BLaER1 treated with 17β-estradiol and CSF1 and Interleukin-3, amounts not matched to agents 10 nM and 100 nM (cell line): Measurements from ENCODE around the gene CDC25B.
"Not testable (repeated sequence)": the region's sequence is repeated elsewhere in the genome, so short reads cannot be mapped to it uniquely, and the experiment has no call there.

Experiments used
- H3K27ac ChIP-seq, 11 experiments: shearing (Covaris generic); formaldehyde crosslinking; 2 replicates each; pipeline ENCODE4 v1.8.1; 2022
- H3K27me3 ChIP-seq, 11 experiments: shearing (Covaris generic); formaldehyde crosslinking; 2 replicates each; pipeline ENCODE4 v1.8.1; 2022
- H3K36me3 ChIP-seq, 11 experiments: shearing (Covaris generic); formaldehyde crosslinking; 2 replicates each; pipeline ENCODE4 v1.8.1; 2022
- H3K4me1 ChIP-seq, 10 experiments: shearing (Covaris generic); formaldehyde crosslinking; 2 replicates each; pipeline ENCODE4 v1.8.1; 2022
- H3K4me2 ChIP-seq, 11 experiments: shearing (Covaris generic); formaldehyde crosslinking; 2 replicates each; pipeline ENCODE4 v1.8.1; 2022
- H3K4me3 ChIP-seq, 10 experiments: shearing (Covaris generic); formaldehyde crosslinking; 2 replicates each; pipeline ENCODE4 v1.8.1; 2022
- H3K9ac ChIP-seq, 11 experiments: shearing (Covaris generic); formaldehyde crosslinking; 2 replicates each; pipeline ENCODE4 v1.8.1; 2022
- H3K9me3 ChIP-seq, 11 experiments: shearing (Covaris generic); formaldehyde crosslinking; replicated peaks in 1 of 11; 2 replicates each; pipeline ENCODE4 v1.8.1; 2022
- H4K20me1 ChIP-seq, 11 experiments: shearing (Covaris generic); formaldehyde crosslinking; 2 replicates each; pipeline ENCODE4 v1.8.1; 2022
- Cebpa-rat ChIP-seq, 11 experiments: shearing (Covaris generic); IDR thresholded peaks; 2 replicates each; pipeline ENCODE4 v1.8.1; 2022

Gene CDC25B

GRCh38 chr20:3826420-3826819, 30.3 kb downstream of the CDC25B start:
- TF ChIP-seq Cebpa-rat (IDR thresholded peaks at IDR 0.05): no peak
- H3K4me1 ChIP-seq: peaks cover 30 to 57% (median 39%) of the 10 kb centered on the region in 10 experiments
- H3K4me3 ChIP-seq: peak overlapping the region in 6 of 10 experiments; percentile 8 to 47 (median 24); a peak in 5 of 20 replicates
- no peaks in the 10 kb centered on the region for H4K20me1 ChIP-seq
- peak overlapping the region; percentile 73 to 97 (median 83) for H3K4me2 ChIP-seq
- peaks cover 25 to 53% (median 33%) of the 10 kb centered on the region in 11 experiments for H3K36me3 ChIP-seq
- no peaks in the 10 kb centered on the region for H3K27me3 ChIP-seq
- H3K9me3 ChIP-seq: no peaks in the 10 kb centered on the region
- peak overlapping the region in 9 of 11 experiments; percentile 10 to 79 (median 64); a peak in 17 of 22 replicates for H3K27ac ChIP-seq
- peak overlapping the region in 10 of 11 experiments; percentile 19 to 70 (median 42); a peak in 12 of 22 replicates for H3K9ac ChIP-seq

DNA sequence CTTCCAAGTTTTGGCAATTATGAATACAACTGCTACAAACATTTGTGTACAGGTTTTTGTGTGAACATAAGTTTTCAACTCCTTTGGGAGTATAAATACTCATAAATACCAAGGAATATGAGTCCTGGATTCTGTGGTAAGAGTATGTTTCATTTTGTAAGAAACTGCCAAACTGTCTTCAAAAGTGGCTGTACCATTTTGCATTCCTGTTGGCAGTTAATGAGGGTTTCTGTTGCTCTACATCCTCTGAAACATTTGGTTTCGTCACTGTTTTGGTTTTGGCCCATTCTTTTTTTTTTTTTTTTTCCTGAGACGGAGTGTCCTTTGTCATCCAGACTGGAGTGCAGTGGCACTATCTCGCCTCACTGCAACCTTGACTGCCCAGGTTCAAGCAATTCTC, 32.7 kb downstream of the CDC25B start:
- Histone ChIP-seq H3K27me3 (no peaks in the 10 kb centered on the region), H3K4me3 (no peak overlapping the region), H3K9ac (no peak overlapping the region), H3K4me1 (peaks cover 23 to 49% (median 34%) of the 10 kb centered on the region in 10 experiments), H3K4me2 (peak overlapping the region in 1 of 11 experiments; percentile 26; a peak in 4 of 22 replicates), H3K36me3 (peaks cover 9 to 33% (median 15%) of the 10 kb centered on the region in 11 experiments; a peak in 21 of 22 replicates), H4K20me1 (no peaks in the 10 kb centered on the region), H3K9me3 (0 out of 22 replicates have a peak, but pooled peaks cover 0 to 3% (median 0%) of the 10 kb centered on the region in 11 experiments), H3K27ac (no peak overlapping the region)
- no peak for TF ChIP-seq Cebpa-rat (IDR thresholded peaks at IDR 0.05)

GRCh38 chr20:3829891-3830290, 33.8 kb downstream of the CDC25B start:
- H3K4me1 ChIP-seq: peaks cover 23 to 47% (median 34%) of the 10 kb centered on the region in 10 experiments
- not testable (repeated sequence) for H3K9me3 ChIP-seq, H3K27me3 ChIP-seq, H3K4me3 ChIP-seq, H3K9ac ChIP-seq, H3K27ac ChIP-seq, H3K4me2 ChIP-seq, H4K20me1 ChIP-seq
- H3K36me3 ChIP-seq: peaks cover 0 to 22% (median 5%) of the 10 kb centered on the region in 11 experiments; a peak in 13 of 22 replicates

- no peak overlapping the region for H3K4me3 ChIP-seq
- no peaks in the 10 kb centered on the region for H4K20me1 ChIP-seq
- no peak for TF ChIP-seq Cebpa-rat (IDR thresholded peaks at IDR 0.05)
- H3K36me3 ChIP-seq: peaks cover 0 to 9% (median 0%) of the 10 kb centered on the region in 11 experiments; a peak in 4 of 22 replicates
- H3K27ac ChIP-seq: peak overlapping the region in 5 of 11 experiments; percentile 85 to 98 (median 95); a peak in 8 of 22 replicates
- no peak overlapping the region for H3K9ac ChIP-seq
- H3K4me2 ChIP-seq: no peak overlapping the region
- H3K9me3 ChIP-seq: peaks cover 0 to 17% (median 7%) of the 10 kb centered on the region in 11 experiments; a peak in 7 of 22 replicates
- peaks cover 25 to 54% (median 42%) of the 10 kb centered on the region in 10 experiments for H3K4me1 ChIP-seq
- H3K27me3 ChIP-seq: no peaks in the 10 kb centered on the region
Measured at GRCh38 chr20:3836132-3836531, 40.0 kb downstream of the CDC25B start.

DNA sequence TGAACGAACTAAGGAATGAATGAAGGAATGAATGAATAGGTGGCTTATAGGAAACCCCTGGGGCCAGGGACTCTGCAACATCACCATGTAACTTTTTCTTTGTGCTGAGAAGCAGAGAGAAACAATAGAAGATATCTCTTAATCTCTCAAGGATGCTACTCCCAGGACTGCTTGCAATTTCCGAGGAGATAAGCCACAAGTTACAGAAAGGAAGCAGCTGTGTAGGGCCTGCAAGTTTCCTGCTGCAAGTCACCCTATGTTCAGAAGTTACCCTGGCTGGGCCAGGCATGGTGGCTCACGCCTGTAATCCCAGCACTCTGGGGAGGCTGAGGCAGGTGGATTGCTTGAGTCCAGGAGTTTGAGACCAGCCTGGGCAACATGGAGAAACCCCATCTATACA, 43.2 kb downstream of the CDC25B start:
- Histone ChIP-seq H3K4me2 (peak overlapping the region; percentile 59 to 84 (median 75)), H3K27ac (peak overlapping the region in 10 of 11 experiments; percentile 43 to 98 (median 91); a peak in 19 of 22 replicates)

DNA sequence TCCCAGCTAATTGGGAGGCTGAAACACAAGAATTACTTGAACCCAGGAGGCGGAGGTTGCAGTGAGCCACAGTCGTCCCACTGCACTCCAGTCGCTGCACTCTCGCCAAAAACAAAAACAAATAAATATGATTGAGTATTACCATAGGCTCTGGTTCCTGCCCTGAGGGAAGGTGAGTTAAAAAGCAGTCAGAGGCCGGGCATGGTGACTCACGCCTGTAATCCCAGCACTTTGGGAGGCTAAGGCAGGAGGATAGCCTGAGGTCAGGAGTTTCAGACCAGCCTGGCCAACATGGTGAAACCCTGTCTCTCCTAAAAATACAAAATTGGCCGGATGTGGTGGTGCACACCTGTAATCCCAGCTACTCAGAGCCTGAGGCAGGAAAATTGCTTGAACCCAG, 44.1 kb downstream of the CDC25B start:
- not testable (repeated sequence) for H3K27me3 ChIP-seq, H3K4me3 ChIP-seq, H3K36me3 ChIP-seq, H4K20me1 ChIP-seq
- H3K9me3 ChIP-seq: peaks cover 0 to 10% (median 7%) of the 10 kb centered on the region in 11 experiments; a peak in 7 of 22 replicates
- H3K4me2 ChIP-seq: peak overlapping the region; percentile 59 to 84 (median 75); a peak in 21 of 22 replicates
- peak overlapping the region in 9 of 11 experiments; percentile 42 to 83 (median 75); a peak in 15 of 22 replicates for H3K9ac ChIP-seq
- peak overlapping the region in 9 of 11 experiments; percentile 66 to 98 (median 95); a peak in 18 of 22 replicates for H3K27ac ChIP-seq
- peaks cover 34 to 80% (median 58%) of the 10 kb centered on the region in 10 experiments for H3K4me1 ChIP-seq

More for the DNA sequence above, 43.2 kb downstream of the CDC25B start:
- Histone ChIP-seq H3K9ac (peak overlapping the region in 9 of 11 experiments; percentile 42 to 83 (median 75); a peak in 18 of 22 replicates), H3K27me3 (no peaks in the 10 kb centered on the region), H3K4me1 (peaks cover 33 to 76% (median 58%) of the 10 kb centered on the region in 10 experiments), H3K4me3 (peak overlapping the region in 2 of 10 experiments; percentile 16 to 21; a peak in 2 of 20 replicates), H3K36me3 (peaks cover 0 to 9% (median 0%) of the 10 kb centered on the region in 11 experiments; a peak in 4 of 22 replicates), H4K20me1 (no peaks in the 10 kb centered on the region), H3K9me3 (peaks cover 0 to 10% (median 7%) of the 10 kb centered on the region in 11 experiments; a peak in 7 of 22 replicates)
- peak in 7 of 11 experiments; percentile 54 to 99 (median 89); a peak in 13 of 22 replicates for TF ChIP-seq Cebpa-rat (IDR thresholded peaks at IDR 0.05)

GRCh38 chr20:3842348-3842930, 46.3 kb downstream of the CDC25B start:
- H3K27ac ChIP-seq: peak overlapping the region in 8 of 11 experiments; percentile 14 to 95 (median 56); a peak in 16 of 22 replicates
- H3K4me1 ChIP-seq: peaks cover 44 to 84% (median 70%) of the 10 kb centered on the region in 10 experiments
- peak overlapping the region in 9 of 11 experiments; percentile 30 to 64 (median 50); a peak in 16 of 22 replicates for H3K4me2 ChIP-seq

DNA sequence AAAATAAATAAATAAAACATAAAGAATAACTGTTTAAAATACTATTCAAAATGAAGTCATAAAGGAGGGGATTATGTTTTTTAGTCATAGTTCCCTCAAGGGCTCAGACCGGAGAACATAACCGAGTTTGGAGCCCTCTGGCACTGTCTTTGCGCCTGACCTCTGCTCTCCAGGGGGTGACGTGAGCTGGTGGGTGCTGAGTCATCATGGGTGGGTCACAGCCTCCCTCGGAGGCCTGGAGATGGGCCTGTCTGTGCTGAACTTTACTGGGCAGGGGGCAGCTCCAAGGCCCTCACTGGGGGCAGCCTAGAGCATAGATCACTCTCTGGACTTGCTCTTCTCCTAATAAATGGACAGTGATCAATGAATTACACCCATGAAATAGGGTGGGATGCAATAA, 47.4 kb downstream of the CDC25B start:
- no peaks in the 10 kb centered on the region for H3K27me3 ChIP-seq
- peaks cover 3 to 15% (median 11%) of the 10 kb centered on the region in 11 experiments; a peak in 13 of 22 replicates for H4K20me1 ChIP-seq
- peak overlapping the region in 7 of 11 experiments; percentile 35 to 64 (median 54); a peak in 10 of 22 replicates for H3K4me2 ChIP-seq
- H3K27ac ChIP-seq: peak overlapping the region in 8 of 11 experiments; percentile 14 to 95 (median 56); a peak in 11 of 22 replicates
- TF ChIP-seq Cebpa-rat (IDR thresholded peaks at IDR 0.05): no peak
- peaks cover 50 to 84% (median 71%) of the 10 kb centered on the region in 10 experiments for H3K4me1 ChIP-seq
- H3K9ac ChIP-seq: peak overlapping the region in 1 of 11 experiments; percentile 4; a peak in 1 of 22 replicates
- no peak overlapping the region for H3K4me3 ChIP-seq
- H3K36me3 ChIP-seq: peaks cover 0 to 5% (median 0%) of the 10 kb centered on the region in 11 experiments; a peak in 2 of 22 replicates
- no peaks in the 10 kb centered on the region for H3K9me3 ChIP-seq

More at GRCh38 chr20:3842348-3842930, 46.3 kb downstream of the CDC25B start:
- TF ChIP-seq Cebpa-rat (IDR thresholded peaks at IDR 0.05): no peak
- Histone ChIP-seq H3K27me3 (no peaks in the 10 kb centered on the region), H3K9ac (peak overlapping the region in 5 of 11 experiments; percentile 11 to 58 (median 37); a peak in 9 of 22 replicates), H3K36me3 (no peaks in the 10 kb centered on the region), H4K20me1 (peaks cover 0 to 5% (median under 1%) of the 10 kb centered on the region in 11 experiments; a peak in 11 of 22 replicates), H3K9me3 (no peaks in the 10 kb centered on the region), H3K4me3 (no peak overlapping the region)

GRCh38 chr20:3843990-3844619, 48.0 kb downstream of the CDC25B start:
- H3K4me1 ChIP-seq: peaks cover 50 to 84% (median 70%) of the 10 kb centered on the region in 10 experiments
- H3K4me3 ChIP-seq, H3K27me3 ChIP-seq, H3K9ac ChIP-seq, H3K9me3 ChIP-seq: not testable (repeated sequence)
- peaks cover 0 to 11% (median 0%) of the 10 kb centered on the region in 11 experiments; a peak in 2 of 22 replicates for H3K36me3 ChIP-seq
- peak overlapping the region in 3 of 11 experiments; percentile 36 to 59 (median 54); a peak in 4 of 22 replicates for H3K4me2 ChIP-seq
- H3K27ac ChIP-seq: peak overlapping the region in 3 of 11 experiments; percentile 25 to 95 (median 68); a peak in 6 of 22 replicates
- H4K20me1 ChIP-seq: peaks cover 3 to 21% (median 17%) of the 10 kb centered on the region in 11 experiments; a peak in 13 of 22 replicates
